Left forelimb (tissue), 1 donor: ENCODE measurements around the gene CCDC85C.

Experiments
- DNase-seq: peaks from one replicate; pipeline ENCODE4 v3.0.0-alpha.2; 2018; ENCODE audit warnings: low spot score

Gene CCDC85C

DNA sequence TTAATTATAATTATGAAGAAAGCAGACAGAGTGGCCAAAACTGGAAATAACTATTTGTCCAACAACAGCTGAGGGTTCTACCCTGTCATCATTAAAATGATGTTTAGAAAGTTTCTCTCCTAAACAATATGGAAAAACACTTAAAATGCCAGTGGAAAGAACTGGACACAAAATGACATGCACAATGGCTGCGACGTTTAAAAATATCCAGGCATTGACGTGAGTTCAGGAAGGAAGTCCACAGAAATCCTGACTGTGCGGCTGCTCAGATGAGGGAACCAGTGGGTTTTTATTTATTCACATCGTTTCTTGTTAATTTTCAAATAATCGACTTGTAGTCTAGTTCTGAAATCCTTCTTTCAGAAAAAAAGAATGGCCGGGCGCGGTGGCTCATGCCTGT, 64.5 kb downstream of the CCDC85C start:
- DNase-seq = no peak

- DNase-seq = no peak
Observed at GRCh38 chr14:99538733-99539132, 65.3 kb downstream of the CCDC85C start.

DNA sequence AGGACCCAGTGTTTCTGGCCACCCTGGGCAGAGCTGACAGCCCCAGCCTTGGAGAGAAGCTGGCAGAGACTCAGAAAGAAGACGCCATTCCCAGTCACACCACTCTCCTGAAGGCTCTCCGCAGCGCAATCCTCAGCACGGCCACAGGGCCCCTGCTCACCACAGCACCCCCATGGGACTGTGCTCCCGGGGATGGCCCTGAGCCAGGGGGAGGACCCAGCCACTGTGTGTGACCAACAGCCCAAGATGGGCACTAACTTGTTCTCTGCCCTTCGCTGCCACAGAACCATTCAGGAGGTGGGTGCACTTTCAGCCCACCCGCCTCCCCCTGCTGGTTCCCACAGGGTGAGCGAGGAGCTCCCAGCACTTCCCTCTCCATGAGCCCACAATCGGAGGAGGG, 65.7 kb downstream of the CCDC85C start:
- no peak for DNase-seq

GRCh38 chr14:99537399-99537798, 66.6 kb downstream of the CCDC85C start:
- DNase-seq = no peak

DNA sequence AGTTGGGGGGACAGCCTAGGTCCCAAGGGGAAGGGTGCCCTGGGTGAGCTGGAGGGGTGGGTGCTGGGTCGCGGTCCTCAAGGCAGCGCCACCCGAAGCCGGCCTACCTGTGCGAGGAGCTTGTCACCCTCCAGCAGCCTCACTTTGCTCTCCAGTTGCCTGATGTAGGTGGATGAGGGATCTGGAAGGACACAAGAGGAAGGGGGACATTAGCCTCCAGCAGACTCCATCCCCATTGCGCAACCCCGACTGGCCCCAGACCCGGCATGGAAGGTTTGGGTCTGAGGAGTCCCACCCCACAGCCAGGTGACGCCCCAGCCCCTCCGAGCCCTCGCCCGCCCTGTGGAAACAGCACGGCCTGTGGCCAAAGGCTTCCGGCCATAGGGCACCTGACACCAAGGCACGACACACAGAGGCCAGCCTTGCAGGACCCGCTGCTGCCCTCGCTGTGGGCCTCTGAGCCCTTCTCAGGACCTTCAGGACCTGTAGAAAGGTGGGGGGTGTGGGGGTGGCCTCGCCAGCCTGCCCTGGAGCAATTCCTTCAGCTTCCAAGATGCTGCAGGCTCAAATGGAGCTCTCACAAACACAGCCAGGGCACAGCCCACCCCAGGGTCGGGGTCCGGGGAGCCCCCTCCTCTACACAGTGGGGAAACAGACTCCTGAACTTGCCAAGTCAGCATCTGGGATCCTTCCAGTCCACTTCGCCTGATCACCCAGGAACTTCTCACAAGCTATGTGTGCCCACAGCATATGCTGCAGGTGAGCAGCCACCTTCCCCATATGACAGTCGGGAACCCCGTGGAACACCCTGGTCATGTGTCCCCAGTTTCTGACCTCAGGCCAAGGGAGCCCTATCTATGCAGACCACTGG, 67.9 kb downstream of the CCDC85C start:
- DNase-seq = no peak

DNA sequence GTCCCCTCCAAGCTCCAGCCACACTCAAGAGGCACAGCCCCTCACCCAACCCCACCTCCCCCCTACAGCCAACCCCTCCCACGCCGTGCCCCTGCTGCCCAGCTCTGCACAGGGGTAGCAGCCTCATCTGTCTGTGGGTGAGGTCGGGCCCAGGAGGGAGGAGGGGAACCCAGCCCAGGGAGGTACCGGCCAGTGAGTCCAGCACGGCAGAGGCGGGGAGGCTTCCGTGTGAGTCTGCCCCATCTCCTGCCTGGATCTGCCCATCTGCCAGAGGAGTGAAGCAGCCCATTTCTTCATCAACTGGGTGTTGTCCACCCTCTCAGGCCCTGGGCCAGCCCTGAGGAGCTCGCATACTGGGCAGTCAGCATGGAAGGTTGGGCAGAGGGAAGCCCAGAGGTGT, 68.6 kb downstream of the CCDC85C start:
- DNase-seq = no peak

DNA sequence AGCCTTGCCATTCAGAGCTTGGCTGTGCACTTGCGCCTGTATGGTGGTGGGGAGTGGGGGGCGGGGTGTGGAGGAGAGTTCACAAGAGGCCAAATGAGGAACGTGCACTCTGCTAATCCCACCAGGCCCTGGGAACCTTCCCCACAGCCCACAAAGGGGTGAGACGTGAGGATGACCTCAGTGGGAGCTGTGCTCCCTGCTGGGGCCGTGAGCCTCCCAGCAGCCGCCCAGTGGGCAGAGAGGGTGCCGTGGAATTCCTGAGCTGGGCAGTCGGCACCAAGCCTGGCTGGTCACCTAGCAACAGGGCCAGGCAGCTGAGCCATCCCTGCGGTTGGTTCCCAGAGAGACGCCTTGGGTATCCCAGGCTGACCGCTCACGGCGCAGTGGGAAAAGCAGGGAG, 69.1 kb downstream of the CCDC85C start:
- DNase-seq = no peak

GRCh38 chr14:99534333-99534732, 69.7 kb downstream of the CCDC85C start:
- no peak for DNase-seq

DNA sequence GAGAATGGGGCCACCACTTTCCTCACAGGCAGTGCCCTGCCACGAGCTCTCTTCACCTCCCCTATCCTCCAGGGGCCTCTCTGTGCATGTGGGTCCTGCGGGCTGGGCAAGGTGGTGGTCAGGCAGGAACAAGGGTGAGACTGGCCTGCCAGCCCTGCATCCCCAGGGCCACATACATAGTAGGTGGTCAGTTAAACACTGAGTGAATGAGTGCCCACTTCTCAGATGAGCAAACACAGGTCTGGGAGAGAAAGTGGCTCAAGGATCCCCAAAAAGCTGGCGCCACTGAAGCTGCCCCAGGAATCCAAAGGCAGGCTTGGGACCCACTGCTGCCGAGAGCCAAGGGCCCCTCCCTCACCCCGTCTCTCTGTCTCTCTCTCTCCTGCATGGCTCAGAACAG, 71.7 kb downstream of the CCDC85C start:
- no peak for DNase-seq

GRCh38 chr14:99531251-99532096, 72.5 kb downstream of the CCDC85C start:
- no peak for DNase-seq

DNA sequence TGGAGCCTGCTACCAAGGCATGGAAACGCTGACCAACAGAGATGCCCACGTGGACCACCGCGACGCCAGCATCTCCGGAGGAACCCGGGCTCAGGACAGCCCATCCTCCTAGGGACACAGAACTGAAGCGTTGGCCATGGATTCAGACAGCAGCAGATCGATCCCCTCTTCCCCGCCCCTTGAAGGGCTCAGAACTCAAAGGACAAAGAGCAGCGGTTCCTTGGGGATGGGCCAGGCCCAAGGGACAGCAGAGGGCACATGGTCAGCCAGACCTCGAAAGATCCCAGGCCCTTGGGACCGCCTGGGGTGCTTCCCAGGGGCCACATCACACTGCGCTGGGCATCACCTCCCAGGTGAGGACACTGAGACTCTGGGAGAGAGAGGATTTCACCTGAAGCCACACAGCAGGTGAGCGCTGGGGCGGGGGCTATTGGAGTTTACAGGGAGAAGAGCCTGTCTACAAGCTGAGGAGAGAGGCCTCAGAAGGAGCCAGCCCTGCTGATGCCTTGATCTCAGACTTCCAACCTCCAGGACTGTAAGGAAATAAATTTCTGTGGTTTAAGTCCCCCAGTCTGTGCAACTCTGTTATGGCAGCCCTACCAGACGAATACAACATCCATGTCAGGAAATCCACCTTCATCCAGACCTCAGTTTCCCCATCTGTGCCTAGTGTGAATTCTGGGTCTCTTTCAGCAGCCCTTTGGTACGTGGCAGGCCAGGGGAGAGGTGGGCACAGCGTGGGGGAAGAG, 73.4 kb downstream of the CCDC85C start:
- DNase-seq = no peak

DNA sequence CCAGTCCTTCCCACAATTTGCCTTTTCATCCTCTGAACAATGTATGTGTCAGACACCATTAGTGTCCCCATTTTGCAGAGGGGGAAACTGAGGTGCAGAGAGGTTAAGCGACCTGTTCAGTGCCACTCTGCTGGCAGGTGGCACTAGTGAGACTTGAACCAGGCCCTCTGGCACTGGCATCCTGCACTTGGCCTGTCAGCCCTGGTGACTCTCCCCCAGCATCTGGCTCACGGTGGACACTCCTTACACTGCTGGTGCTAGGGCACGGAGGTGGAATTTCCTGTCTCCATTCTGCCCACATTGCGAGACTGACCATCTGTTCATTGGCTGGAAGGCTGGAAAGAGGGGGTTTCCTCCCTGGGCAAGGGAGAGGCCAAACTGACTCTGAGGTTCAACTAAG, 74.1 kb downstream of the CCDC85C start:
- no peak for DNase-seq

- DNase-seq = no peak
Observed at GRCh38 chr14:99527427-99528076, 76.5 kb downstream of the CCDC85C start.

DNA sequence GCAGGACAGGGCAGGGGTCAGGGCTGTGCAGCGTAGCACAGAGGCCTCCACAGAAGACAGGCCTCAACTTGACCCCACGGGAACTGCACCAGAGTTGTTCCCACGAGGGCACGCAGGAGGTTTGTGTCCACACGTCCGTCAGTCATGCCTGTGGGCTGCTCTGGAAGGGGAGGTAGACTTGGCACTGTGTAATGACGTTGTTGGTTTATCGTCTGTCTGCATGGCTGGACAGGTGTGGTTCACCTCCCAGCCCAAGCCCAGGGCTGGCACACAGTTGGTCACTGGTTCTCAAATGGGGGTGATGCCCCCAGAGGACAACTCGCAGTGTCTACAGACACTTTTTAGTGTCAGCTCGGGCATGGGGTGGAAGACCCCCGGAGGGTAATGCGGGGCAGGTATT, 77.0 kb downstream of the CCDC85C start:
- DNase-seq = no peak

GRCh38 chr14:99525699-99526080, 78.3 kb downstream of the CCDC85C start:
- DNase-seq = no peak

DNA sequence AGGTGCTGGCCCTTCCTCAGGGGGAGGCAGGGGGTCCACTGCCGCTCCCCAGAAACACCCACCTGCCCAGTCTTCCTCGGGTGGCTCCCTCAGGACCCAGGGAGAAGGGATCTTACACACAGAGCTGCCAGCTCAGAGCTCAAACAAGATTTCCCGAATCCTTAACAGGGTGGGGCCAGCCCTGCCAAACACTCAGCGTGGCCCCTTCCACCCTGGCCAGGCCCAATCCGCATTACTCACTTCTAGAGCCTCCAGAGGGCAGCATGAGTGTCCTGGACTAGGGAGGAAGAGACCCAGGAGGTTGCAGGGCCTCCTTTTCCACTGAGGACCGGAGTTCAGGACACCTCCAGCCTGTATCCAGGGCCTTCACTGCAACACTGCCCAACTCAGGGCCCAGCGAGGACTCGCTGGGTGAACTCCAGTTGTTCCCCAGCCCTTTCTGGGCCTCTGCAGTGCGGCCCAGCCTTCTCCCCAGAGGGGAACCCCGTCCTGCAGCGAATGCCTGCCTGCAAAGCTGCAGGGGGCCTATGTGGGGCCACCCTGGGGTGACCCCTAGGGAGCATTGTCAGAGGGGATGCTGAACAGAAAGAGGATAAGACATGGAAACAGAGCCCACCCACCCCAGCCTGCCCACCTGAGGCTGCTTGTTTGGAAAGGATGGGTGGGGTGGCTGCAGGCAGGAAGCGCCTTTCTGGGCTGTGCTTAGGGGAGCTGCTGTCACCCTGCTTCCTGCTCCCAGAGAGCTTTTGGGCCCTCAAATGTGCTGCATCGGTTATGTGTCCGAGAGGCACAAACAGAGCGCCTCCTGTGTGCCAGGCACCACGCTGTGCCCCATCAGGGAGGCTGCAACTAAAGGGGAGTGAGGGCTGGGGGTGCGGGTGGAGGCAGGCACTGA, 79.0 kb downstream of the CCDC85C start:
- no peak for DNase-seq

- DNase-seq = no peak
Observed at GRCh38 chr14:99524091-99524661, 79.8 kb downstream of the CCDC85C start.

GRCh38 chr14:99523704-99524055, 80.3 kb downstream of the CCDC85C start:
- DNase-seq = no peak

DNA sequence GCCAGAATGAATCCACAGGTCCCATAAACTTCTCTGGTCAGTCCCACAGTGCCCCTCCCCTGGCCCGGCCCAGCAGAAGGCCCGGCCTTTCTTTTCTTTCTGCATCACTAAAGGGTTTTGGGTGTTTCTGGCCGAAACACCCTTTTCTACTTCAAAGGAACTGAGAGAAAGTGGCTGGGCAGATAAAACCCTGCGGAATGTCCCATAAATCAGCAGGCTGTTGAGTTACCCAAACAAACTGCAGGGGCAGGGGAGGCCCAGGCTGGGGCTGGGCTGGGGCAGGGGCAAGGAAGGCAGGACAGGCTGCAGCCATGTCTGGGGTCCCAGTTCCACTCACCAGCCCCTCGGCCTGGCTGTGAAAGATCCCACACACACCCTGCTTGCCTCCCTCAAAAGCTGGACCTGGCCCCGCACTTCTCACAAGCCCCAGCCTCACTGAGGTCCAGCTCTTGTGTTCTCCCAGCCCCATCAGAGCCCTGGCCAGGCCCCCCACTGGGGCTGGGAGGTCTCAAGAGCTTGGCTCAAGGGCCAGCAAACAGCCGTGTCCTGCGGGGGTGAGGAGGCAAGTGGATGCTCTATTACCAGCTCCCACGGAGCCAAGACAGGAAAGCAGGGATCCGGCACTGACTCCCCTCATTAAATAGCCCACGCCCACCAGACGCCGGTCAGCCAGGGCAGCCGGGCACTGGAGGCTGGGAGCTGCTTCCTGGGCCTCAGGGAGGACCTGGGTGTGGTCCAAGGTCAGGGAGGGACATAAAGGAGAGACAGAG, 80.9 kb downstream of the CCDC85C start:
- no peak for DNase-seq

GRCh38 chr14:99522457-99522891, 81.5 kb downstream of the CCDC85C start:
- no peak for DNase-seq
